GM21717 (cell line): Measurements from ENCODE around the gene GPC3.

Source experiments
- ATAC-seq: cut with Tn5 transposase; IDR thresholded peaks from one replicate; pipeline ENCODE4 v1.9.1; 2021; ENCODE audit warnings: mild to moderate bottlenecking, moderate library complexity; ENCODE audit not compliant: unreplicated experiment

GPC3 gene

GRCh38 chrX:133852837-133853356 lies 132.5 kb downstream of the GPC3 start:
- ATAC-seq, result no peak

GRCh38 chrX:133852401-133852800 lies 133.0 kb downstream of the GPC3 start:
- no peak for ATAC-seq

GRCh38 chrX:133850399-133850798 lies 135.0 kb downstream of the GPC3 start:
- no peak for ATAC-seq

GRCh38 chrX:133849676-133850075 lies 135.7 kb downstream of the GPC3 start:
- ATAC-seq, result no peak

GRCh38 chrX:133847340-133847994 lies 137.9 kb downstream of the GPC3 start:
- ATAC-seq, result no peak

GRCh38 chrX:133846311-133846710 lies 139.1 kb downstream of the GPC3 start:
- no peak for ATAC-seq

DNA sequence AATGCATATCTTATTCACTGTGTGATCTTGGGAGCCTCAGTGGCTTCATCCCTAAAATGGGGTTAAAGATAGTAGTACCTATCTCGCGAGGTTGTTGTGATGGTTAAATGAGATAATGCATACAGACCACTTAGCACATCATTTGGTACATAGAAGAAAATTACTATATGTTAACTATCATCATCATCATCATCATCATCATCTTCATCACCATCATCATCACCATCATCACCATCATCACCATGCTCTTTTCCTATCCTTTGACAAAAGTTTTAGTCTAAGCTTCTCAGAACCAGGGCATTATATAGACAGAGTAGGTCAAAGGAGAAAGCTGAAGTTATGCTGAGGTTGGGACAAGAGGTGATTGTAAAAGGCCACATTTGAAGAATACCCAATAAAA lies 145.0 kb downstream of the GPC3 start:
- ATAC-seq, result no peak

DNA sequence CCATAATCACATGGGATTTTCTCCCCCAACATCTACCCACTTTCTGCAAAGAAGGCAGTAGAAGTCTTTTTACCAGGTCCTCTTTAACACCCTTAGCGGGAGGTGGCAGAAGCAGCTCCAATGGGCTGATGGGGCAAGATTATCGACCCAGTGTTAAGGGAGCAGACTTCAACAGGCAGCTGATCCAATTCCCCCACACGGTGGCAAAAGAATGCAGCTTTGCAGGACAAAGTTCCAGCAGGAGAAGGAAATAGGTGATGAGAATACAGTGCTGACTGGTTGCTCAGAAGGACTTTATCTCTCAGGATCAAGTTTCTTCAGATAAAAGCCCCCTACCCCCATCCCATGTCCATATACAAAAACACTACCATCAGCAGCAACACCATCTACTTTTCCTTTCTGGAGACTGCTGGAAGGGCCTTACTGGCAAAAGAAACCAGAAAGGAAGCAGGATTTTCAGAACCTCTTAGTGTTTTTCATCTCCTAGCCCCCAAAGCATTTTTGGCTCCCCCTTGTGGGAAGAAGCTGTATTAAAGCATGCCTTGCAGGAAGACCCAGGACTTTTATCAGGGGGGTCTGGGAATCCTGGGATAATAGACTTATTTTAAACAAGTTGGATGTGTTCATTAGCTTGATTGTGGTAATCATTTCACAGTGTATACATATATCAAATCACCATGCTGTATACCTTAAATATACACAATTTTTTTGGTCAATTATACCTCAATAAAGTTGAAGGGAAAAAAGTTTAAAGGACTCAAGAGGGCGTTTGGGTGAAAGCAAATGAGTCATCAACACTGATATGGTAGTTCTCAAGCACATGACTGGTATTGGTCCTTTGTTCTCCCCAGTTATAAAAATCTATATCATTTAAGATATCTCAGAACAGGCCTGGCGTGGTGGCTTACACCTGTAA lies 146.4 kb downstream of the GPC3 start:
- ATAC-seq, result no peak

- no peak for ATAC-seq
Measured at GRCh38 chrX:133837091-133837490, 148.3 kb downstream of the GPC3 start.

DNA sequence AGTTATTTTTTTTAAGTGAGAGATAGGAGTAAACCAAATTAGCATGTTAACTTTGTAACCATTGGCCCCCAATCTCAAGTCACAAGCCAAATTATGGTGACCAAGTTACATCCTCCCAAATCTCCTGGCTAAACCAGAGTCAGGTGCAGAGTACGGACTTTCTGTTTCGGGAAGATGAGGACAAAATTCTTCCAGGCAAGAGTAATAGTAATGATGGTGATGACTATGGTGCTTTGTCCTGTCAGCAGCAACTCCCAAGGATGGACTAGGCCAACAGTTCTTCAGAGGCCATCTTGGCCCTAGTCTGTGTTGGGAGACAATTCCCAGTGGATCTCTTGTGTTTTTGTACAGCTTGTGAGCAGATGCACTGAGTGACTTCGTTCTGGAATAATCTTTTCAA lies 148.8 kb downstream of the GPC3 start:
- ATAC-seq, result no peak

- no peak for ATAC-seq
Measured at GRCh38 chrX:133834771-133835170, 150.6 kb downstream of the GPC3 start.

GRCh38 chrX:133819546-133819945 lies 165.8 kb downstream of the GPC3 start:
- ATAC-seq, result no peak

DNA sequence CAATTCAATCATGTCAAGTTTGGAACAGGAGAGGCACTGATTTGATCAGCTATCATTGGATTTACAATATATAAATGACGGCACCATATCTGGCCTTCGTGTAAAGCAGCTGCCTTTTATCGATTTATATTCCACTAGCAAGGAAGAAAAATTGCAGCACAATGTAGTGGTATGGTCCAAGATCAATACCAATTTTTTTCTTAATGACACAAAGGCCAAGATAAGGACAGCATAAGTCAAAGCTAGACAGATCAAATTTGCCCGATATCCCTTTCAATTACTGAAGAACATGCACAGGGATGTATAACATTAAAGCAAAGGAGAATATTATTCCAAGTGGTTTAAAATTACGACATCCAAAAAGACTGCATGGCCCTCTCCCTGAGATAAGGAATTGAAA lies 167.4 kb downstream of the GPC3 start:
- ATAC-seq, result no peak

DNA sequence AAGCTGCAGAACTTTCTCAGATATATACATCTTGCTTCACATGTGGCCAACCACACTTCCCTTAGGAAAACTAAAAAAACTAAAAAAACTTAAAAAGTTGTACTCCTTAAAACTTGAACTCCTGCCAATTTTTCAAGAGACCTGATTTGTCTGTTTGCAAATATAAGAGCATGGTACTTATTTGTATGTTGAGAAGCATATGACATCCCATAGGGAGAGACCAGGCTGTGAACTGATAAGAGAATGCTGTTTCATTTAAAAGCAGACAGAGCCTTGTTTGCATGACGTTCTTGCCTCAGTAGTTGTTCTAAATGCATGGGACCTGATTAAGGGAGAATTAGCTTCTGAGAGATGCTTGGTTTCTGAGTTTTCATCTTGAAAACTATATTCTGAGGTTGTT lies 169.9 kb downstream of the GPC3 start:
- ATAC-seq, result no peak

DNA sequence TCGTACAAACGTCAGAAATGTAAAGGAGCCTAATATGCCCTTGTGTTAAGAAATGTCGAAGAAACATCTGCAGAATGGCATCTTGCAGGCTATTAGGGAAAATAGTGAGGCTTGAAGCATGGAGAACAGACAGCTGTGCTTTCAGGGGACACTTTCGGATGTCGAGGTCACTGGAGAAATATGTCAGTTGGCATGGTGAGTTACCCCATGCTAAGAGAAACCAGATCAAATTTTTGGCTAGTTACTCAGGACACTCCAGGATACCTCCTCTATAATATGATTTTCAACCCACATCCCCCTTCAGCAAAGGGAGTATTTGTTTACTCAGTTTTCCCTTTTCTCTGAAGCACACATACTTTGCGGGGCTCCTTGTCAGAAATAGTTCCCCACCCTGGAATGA lies 171.4 kb downstream of the GPC3 start:
- no peak for ATAC-seq

- no peak for ATAC-seq
Measured at GRCh38 chrX:133812402-133812801, 173.0 kb downstream of the GPC3 start.

- no peak for ATAC-seq
Measured at GRCh38 chrX:133810925-133811324, 174.5 kb downstream of the GPC3 start.

GRCh38 chrX:133804072-133804471 lies 181.3 kb downstream of the GPC3 start:
- ATAC-seq, result no peak

GRCh38 chrX:133796282-133796681 lies 189.1 kb downstream of the GPC3 start:
- ATAC-seq, result no peak

GRCh38 chrX:133794126-133794525 lies 191.3 kb downstream of the GPC3 start:
- no peak for ATAC-seq

- ATAC-seq, result no peak
Measured at GRCh38 chrX:133793626-133794025, 191.8 kb downstream of the GPC3 start.
